ENCODE measurements around the gene RSPO1. TPM values are rescaled to one million over a fixed set of nuclear protein-coding genes. Genes with fewer than 3 reads are reported as not detected.

RSPO1 gene
- polyA plus RNA-seq, 3 donors from 2014 or later: not detected

DNA sequence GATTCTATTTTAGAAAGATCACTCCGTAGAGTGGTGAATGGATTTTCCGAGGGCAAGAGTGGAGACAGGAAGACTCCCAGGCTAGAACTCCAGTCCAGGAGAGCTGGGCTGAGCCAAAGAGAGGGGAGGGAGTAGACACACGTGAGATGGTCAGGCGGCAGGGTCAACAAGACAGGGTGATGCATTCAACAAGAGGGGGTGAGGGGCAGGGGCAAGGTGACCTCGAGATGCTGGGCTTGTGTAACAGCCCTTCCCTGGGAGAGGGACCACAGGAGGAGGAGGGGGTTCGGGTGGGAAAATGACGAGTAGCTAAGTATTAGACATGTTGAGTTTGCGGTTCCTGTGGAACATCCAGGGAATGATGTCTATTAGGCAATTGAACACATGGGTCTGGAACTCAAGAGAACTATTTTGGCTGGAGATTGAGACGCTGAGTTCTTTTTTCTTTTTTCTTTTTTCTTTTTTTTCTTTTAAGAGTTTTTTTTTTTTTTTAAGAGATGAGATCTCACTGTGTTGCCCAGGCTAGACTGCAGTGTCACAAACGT, 13.3 kb downstream of the RSPO1 start:
- no peaks in the 10 kb centered on the region for H3K4me1 Mint-ChIP-seq
- H3K4me3 Mint-ChIP-seq: no peak overlapping the region
- no peaks in the 10 kb centered on the region for H3K36me3 Mint-ChIP-seq
- no peaks in the 10 kb centered on the region for H3K9me3 Mint-ChIP-seq
- no peak overlapping the region for H3K27ac Mint-ChIP-seq
- no peak for DNase-seq
- peaks cover 5 to 14% (median 12%) of the 10 kb centered on the region in 3 donors for H3K27me3 Mint-ChIP-seq (ENCODE audit: low read depth in 3 of 3)

DNA sequence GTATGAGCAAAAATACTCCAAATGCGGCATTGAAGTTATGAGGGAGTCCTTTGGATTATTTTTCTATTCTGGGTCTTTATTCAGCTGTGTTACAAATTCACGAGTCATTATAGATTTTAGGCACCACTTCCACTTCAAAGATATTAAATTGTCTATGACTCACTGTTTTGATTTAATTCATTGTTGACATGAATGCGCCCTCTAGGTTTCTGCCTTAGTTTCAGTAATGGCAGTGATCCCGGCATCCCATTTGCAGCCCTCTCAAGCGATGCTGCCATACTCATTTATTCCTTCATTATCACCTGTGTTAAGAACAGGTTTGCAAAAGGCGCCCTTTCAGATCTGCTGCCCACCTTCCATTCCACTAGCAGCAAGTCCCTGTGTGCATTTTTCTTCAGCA, 14.0 kb downstream of the RSPO1 start:
- Mint-ChIP-seq H3K36me3 (no peaks in the 10 kb centered on the region), H3K4me3 (no peak overlapping the region), H3K27me3 (ENCODE audit: low read depth in 3 of 3) (peaks cover 5 to 16% (median 13%) of the 10 kb centered on the region in 3 donors), H3K27ac (no peak overlapping the region), H3K4me1 (no peaks in the 10 kb centered on the region), H3K9me3 (peaks cover 0 to 3% (median 0%) of the 10 kb centered on the region in 6 donors)
- DNase-seq: no peak

DNA sequence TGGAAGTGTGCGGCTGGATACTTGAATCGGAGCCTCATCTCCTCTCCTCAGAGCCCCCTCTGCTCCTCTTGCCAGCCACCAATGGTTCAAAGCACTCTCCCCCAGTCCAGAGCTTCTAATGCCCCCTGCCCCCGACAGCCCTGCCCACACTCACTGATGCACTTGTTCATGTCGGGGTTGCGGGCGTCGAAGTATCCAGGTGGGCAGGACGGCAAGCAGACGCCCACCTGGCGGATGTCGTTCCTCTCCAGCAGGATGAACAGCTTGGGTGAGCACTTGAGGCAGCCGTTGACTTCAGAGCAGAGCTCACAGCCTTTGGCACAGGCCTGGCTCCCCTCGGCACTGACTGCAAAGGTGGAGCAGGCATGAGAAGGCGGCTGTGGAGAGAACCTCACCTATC, 18.4 kb downstream of the RSPO1 start:
- no peaks in the 10 kb centered on the region for H3K4me1 Mint-ChIP-seq
- H3K27ac Mint-ChIP-seq: no peak overlapping the region
- H3K36me3 Mint-ChIP-seq: no peaks in the 10 kb centered on the region
- peaks cover 7 to 22% (median 13%) of the 10 kb centered on the region in 3 donors for H3K27me3 Mint-ChIP-seq (ENCODE audit: low read depth in 3 of 3)
- no peak overlapping the region for H3K4me3 Mint-ChIP-seq
- no peak for DNase-seq
- H3K9me3 Mint-ChIP-seq: peaks cover 0 to 3% (median 0%) of the 10 kb centered on the region in 6 donors

DNA sequence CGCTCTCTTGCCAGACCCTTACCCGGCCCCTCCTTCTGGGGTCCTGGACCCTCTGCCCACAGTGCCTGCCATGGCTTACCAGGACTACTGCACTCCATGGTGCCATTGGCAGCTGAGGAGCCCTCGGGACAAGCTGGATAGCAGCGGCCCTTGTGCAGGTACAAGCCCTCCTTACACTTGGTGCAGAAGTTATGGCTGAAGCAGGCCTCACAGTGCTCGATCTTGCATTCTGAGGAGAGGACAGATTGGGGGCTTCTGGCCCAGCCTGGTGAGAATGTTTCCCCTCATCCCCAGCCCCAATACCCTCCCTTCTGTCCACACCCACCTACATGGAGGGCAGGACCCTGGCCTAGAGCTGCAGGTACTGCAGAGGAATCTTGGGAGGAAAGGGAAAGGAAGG, 20.6 kb downstream of the RSPO1 start:
- Mint-ChIP-seq H3K27ac (no peak overlapping the region), H3K36me3 (no peaks in the 10 kb centered on the region), H3K27me3 (ENCODE audit: low read depth in 3 of 3) (peaks cover 5 to 18% (median 11%) of the 10 kb centered on the region in 3 donors), H3K4me3 (no peak overlapping the region), H3K4me1 (no peaks in the 10 kb centered on the region), H3K9me3 (peaks cover 0 to 3% (median 0%) of the 10 kb centered on the region in 6 donors)
- DNase-seq: no peak

DNA sequence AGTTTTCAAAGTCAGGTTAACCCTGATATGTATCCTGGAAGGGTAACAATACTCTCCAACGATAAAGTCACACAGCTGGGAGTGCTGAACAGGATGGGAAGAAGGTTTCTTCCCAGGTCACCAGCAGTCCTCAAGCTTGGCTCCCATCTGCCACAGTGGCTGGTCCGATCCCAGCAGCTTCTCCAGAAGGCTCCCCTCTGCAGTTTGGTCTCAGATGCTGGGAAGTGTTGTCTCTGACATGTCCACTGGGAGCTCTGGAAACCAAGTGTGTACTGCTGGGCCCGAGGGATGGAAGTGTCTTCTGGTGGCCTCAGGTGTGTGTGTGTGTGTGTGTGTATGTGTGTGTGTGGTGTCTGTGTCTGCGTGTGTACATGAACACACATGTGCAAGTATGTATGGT, 22.5 kb downstream of the RSPO1 start:
- H3K36me3 Mint-ChIP-seq: no peaks in the 10 kb centered on the region
- peaks cover 2 to 15% (median 7%) of the 10 kb centered on the region in 3 donors for H3K27me3 Mint-ChIP-seq (ENCODE audit: low read depth in 3 of 3)
- H3K27ac Mint-ChIP-seq: no peak overlapping the region
- no peak overlapping the region for H3K4me3 Mint-ChIP-seq
- DNase-seq: no peak
- H3K4me1 Mint-ChIP-seq: no peaks in the 10 kb centered on the region
- peaks cover 0 to 3% (median 0%) of the 10 kb centered on the region in 6 donors for H3K9me3 Mint-ChIP-seq

DNA sequence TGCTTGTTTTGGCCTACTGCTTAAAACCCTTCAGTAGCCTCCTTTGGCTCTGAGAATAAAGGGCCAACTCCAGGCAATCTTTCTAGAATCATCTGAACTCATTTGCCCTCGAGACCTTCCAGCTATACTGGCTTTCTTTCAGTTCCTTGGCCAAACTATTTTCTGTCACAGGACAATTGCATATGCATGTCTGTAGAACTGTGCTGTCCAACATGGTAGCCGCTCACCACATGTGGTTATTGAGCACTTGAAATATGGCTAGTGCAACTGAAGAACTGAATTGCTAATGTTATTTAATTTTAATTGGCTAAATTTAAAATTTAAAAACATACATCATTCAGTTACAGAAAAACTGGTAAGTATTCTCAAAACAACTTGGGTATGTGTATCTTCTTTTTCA, 24.7 kb downstream of the RSPO1 start:
- H3K4me1 Mint-ChIP-seq: no peaks in the 10 kb centered on the region
- DNase-seq: no peak
- no peak overlapping the region for H3K4me3 Mint-ChIP-seq
- H3K27ac Mint-ChIP-seq: no peak overlapping the region
- peaks cover 1 to 5% (median 4%) of the 10 kb centered on the region in 3 donors for H3K27me3 Mint-ChIP-seq (ENCODE audit: low read depth in 3 of 3)
- no peaks in the 10 kb centered on the region for H3K9me3 Mint-ChIP-seq
- H3K36me3 Mint-ChIP-seq: no peaks in the 10 kb centered on the region

DNA sequence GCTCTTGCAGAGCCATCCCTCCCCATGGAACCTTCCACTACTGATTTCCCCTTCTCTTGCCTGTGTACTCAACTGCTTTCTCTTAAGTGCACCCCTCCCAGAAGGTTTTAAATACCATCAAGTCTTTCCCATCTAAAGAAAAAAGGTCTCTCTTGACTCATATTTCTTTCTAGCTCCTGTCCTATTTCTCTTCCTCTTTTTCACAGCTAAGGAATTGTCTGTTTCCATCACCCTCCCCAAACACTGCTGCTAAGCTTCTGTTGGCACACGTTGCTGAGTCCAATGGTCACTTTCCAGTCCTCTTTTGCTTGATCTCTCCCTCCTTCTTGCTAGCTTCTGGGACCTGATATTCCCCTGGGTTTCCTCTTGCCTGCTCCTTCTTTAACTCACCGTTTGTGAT, 25.7 kb downstream of the RSPO1 start:
- no peaks in the 10 kb centered on the region for H3K4me1 Mint-ChIP-seq
- H3K27me3 Mint-ChIP-seq (ENCODE audit: low read depth in 3 of 3): peaks cover 1 to 8% (median 4%) of the 10 kb centered on the region in 3 donors
- H3K4me3 Mint-ChIP-seq: no peak overlapping the region

DNA sequence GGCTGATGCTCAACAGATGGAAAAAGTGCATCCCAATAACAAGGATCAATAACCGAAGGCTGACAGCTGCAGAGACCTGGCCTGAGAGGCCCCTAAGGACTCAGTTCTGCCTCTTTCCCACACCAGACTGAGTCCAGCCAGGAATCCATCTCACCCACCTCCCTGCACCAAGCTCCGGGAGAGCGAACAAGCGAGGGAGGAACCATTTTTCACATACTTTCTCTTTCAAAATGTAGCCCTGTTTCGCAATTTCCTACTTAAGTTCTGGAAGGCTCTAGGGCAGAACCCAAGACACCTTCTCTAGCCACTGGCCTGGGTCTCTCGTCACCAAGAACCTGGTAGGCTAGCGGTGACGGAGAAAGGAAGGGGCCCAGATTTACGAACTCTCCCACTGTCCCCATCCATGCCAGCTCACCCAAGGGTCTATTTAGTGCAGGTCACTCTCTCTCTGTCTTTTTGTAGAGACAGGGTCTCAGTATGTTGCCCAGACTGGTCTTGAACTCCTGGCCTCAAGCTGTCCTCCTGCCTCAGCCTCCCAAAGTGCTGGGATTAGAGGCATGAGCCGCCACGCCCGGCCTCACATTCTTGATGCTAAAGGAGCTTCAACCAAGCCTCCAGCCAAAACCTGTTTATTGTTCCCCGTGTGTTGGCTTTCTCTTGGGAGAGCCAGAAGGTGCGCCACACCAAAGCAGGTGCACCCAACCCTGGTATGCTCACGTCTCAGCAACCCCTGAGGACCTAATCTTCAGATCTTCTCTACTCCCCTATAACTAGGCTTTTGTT, 28.0 kb downstream of the RSPO1 start:
- H3K27me3 Mint-ChIP-seq (ENCODE audit: low read depth in 3 of 3): peaks cover 1 to 6% (median 2%) of the 10 kb centered on the region in 3 donors
- DNase-seq: no peak
- H3K27ac Mint-ChIP-seq: no peak overlapping the region
- H3K4me3 Mint-ChIP-seq: no peak overlapping the region
- H3K4me1 Mint-ChIP-seq: no peaks in the 10 kb centered on the region
- H3K36me3 Mint-ChIP-seq: no peaks in the 10 kb centered on the region
- no peaks in the 10 kb centered on the region for H3K9me3 Mint-ChIP-seq

More for the DNA sequence above, 25.7 kb downstream of the RSPO1 start:
- no peak for DNase-seq
- H3K9me3 Mint-ChIP-seq: no peaks in the 10 kb centered on the region
- H3K36me3 Mint-ChIP-seq: no peaks in the 10 kb centered on the region
- no peak overlapping the region for H3K27ac Mint-ChIP-seq

DNA sequence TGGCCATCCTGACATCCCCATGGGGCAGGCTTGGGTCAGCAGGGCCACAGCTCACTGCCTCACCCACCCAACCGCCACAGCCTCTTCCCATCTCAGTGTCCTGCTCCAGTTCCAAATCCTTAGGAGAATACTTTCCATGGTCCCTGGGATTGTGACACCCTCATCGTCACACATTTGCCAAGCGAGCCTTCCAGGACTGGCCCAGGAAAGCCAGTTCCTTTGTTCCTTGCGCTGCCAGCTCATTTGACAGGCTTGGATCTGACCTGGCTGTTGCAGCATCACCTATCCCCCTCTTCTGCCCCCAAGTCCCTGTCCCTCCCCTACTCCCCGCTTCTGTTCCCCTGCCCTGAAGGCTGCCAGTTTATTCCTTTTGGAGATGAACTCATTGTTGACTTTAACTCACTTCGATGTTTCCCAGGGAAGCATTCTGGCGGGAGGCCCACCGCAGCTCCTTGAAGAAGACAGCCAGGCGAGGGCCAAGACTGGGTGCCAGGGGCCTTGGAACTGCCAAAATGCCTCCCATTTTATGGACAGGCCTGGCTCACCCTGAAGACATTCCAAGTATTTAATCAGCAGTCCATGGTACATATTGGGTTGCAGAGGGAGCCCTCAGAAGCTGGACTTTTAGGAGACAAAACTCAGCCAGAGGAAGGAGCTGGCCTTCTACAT, 28.8 kb downstream of the RSPO1 start:
- no peaks in the 10 kb centered on the region for H3K4me1 Mint-ChIP-seq

DNA sequence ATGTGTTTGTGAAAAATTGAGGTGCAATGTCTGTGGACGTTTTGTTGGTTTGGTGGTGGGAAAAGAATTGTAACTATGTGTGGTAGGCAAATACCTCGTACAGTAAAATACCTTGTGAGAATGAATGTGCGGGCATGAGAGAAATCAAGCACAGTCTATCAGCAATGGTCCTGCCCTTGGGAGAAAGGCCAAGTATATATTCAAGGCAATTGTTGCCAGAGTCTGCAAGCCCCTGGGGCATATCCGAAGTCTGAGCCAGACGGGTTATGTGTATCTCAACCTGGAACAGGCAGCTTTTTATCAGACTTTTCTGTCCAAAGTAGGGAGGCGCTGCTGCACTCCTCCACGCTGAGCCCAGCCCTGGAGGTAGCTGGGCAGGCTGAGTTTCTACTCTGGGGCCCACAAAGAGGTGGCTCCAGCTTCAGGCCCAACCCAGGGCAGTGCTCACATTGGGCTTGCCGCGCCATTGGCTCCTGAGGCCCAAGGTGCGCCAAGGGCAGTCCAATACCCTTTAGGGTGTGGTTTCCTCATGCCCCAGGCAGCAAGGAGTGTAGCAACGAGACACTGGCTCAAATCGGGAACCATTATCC, 29.5 kb downstream of the RSPO1 start:
- H3K36me3 Mint-ChIP-seq: no peaks in the 10 kb centered on the region
- peaks cover 0 to 6% (median 2%) of the 10 kb centered on the region in 3 donors for H3K27me3 Mint-ChIP-seq (ENCODE audit: low read depth in 3 of 3)

More for the DNA sequence above, 28.8 kb downstream of the RSPO1 start:
- Mint-ChIP-seq H3K9me3 (no peaks in the 10 kb centered on the region), H3K27me3 (ENCODE audit: low read depth in 3 of 3) (peaks cover 1 to 6% (median 2%) of the 10 kb centered on the region in 3 donors), H3K4me3 (no peak overlapping the region), H3K36me3 (no peaks in the 10 kb centered on the region), H3K27ac (no peak overlapping the region)
- DNase-seq: no peak

DNA sequence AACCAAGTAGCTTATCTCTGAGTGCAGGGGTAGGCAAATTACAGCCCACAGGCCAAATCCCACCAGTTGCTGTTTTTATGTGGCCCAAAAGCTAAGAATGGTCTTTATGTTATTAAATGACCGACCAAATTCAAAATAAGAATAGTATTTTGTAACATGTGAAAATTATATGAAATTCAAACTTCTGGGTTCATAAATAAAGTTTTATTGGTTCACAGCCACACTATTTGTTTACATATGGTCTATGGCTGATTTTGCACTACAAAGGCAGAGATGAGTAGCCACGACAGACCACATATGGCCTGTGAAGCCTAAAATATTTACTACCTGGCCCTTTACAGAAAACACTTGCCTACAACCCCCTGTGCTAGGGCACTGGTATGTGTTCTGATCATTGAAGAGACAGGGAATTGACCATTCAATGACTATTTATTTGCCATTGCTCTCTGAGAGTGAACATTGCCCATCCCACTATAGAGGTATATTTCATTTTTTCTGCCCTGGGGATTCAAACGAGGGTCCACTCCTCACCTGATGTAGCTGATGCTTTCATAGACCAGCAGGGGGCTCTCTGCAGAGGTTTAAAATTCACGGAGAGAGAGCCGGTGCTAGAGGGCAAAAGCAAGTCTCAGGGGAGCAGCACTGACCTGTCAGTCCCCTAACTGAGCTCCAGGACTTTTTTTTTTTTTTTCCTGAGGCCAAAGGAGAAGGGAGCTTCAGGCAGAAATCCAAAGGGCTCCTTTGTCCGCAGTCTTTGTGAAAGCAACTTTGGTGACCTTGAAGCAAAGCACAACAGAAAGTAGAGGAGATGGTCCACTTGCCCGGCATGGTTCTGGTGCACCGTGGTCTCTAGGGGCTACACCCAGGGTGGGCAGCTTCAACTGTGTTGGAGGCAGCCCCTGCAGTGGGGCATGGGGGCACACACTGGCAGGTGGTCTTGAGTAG, 31.7 kb downstream of the RSPO1 start:
- no peaks in the 10 kb centered on the region for H3K4me1 Mint-ChIP-seq
- DNase-seq: peak; percentile 20 to 31 (median 21)
- no peak overlapping the region for H3K4me3 Mint-ChIP-seq
- H3K36me3 Mint-ChIP-seq: no peaks in the 10 kb centered on the region
- peaks cover 0 to 6% (median 2%) of the 10 kb centered on the region in 3 donors for H3K27me3 Mint-ChIP-seq (ENCODE audit: low read depth in 3 of 3)
- H3K27ac Mint-ChIP-seq: peak overlapping the region in 1 of 6 donors; percentile 67
- no peaks in the 10 kb centered on the region for H3K9me3 Mint-ChIP-seq

More for the DNA sequence above, 29.5 kb downstream of the RSPO1 start:
- no peaks in the 10 kb centered on the region for H3K4me1 Mint-ChIP-seq
- no peak for DNase-seq
- no peaks in the 10 kb centered on the region for H3K9me3 Mint-ChIP-seq
- no peak overlapping the region for H3K27ac Mint-ChIP-seq
- H3K4me3 Mint-ChIP-seq: no peak overlapping the region

DNA sequence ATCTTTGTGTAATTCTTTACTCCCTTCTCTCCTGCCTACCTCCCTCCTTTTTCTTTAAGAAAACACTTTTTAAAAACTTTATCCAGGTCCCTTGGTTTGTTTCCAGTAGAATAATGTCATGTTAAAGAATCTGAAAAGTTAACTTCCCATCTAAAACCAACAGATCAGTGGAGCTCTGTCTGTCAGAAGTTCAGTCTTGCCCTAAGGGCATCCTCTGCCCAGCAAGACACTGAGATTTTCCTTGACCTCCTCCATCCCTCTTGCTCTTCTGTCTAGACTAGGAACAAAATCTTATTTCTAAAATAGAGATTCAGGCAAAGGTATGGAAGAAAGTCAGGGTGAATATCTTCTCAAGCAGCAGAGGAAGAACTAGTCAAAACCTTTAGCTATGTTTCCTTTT, 33.3 kb downstream of the RSPO1 start:
- Mint-ChIP-seq H3K36me3 (no peaks in the 10 kb centered on the region), H3K27ac (no peak overlapping the region), H3K4me1 (peaks cover 2 to 4% of the 10 kb centered on the region in 2 donors), H3K9me3 (no peaks in the 10 kb centered on the region), H3K27me3 (ENCODE audit: low read depth in 3 of 3) (peaks cover 0 to 6% (median 2%) of the 10 kb centered on the region in 3 donors), H3K4me3 (no peak overlapping the region)
- no peak for DNase-seq

DNA sequence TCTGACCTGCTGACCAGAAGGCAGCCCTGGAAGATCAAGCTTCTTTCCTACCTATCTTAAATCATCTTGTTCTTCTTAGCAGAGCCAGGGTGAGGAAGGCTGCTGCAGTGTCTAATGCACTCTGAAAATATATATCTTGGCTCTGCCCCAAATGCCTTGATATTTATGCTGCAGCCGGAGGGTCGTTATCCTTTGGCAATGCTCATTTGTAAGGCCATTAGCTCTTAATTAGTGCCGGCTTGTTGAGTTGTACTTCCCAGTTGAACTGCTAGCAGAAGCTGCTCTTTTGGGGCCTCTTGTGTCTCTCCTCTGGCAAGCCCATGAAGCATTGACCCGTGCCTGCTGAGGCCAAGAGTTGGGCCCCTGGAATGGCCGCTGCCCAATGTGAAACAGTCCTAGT, 34.8 kb downstream of the RSPO1 start:
- no peak for DNase-seq
- no peak overlapping the region for H3K27ac Mint-ChIP-seq
- no peak overlapping the region for H3K4me3 Mint-ChIP-seq
- H3K9me3 Mint-ChIP-seq: no peaks in the 10 kb centered on the region
- H3K4me1 Mint-ChIP-seq: peaks cover 16 to 19% of the 10 kb centered on the region in 2 donors
- no peaks in the 10 kb centered on the region for H3K36me3 Mint-ChIP-seq
- peaks cover 0 to 11% (median 7%) of the 10 kb centered on the region in 3 donors for H3K27me3 Mint-ChIP-seq (ENCODE audit: low read depth in 3 of 3)

Data from immature natural killer cell (primary cell).